ENCODE data around the gene PROX2. TPM values are rescaled to one million over a fixed set of nuclear protein-coding genes. Genes with fewer than 3 reads are reported as not detected.

PROX2 gene
- total RNA-seq, 4 donors from 2014 or later = 0.08 TPM; not detected in 3

- H3K4me3 ChIP-seq = no peak overlapping the region
- WGBS, 2 donors (ENCODE audit: low coverage in 1 of 2) = 5 to 27% methylated on average over 2 of the region's 2 CpGs
- peaks cover 0 to 35% (median 16%) of the 10 kb centered on the region in 3 donors for H3K4me1 ChIP-seq
- H3K36me3 ChIP-seq = no peaks in the 10 kb centered on the region
- H3K27me3 ChIP-seq = no peaks in the 10 kb centered on the region
- H3K9me3 ChIP-seq = no peaks in the 10 kb centered on the region
- peak; percentile 77 for ATAC-seq
- no peak for TF ChIP-seq EP300 (IDR thresholded peaks at IDR 0.05)
- peak; percentile 69 for TF ChIP-seq POLR2AphosphoS5 (IDR thresholded peaks at IDR 0.05)
- peak overlapping the region in 3 of 4 donors; percentile 39 to 79 (median 46) for H3K27ac ChIP-seq
These were observed 22.9 kb downstream of the PROX2 start for GRCh38 chr14:74852922-74853530.

GRCh38 chr14:74848768-74849167 lies 27.2 kb downstream of the PROX2 start:
- Histone ChIP-seq H3K36me3 (no peaks in the 10 kb centered on the region), H3K9me3 (no peaks in the 10 kb centered on the region), H3K4me3 (no peak overlapping the region), H3K27me3 (no peaks in the 10 kb centered on the region), H3K4me1 (peaks cover 0 to 27% (median 8%) of the 10 kb centered on the region in 3 donors), H3K27ac (no peak overlapping the region)
- 72 to 86% methylated on average over 1 to 2 of the region's 2 CpGs for WGBS, 2 donors (ENCODE audit: low coverage in 1 of 2)
- no peak for ATAC-seq
- TF ChIP-seq POLR2A (IDR thresholded peaks at IDR 0.05) = no peak
- TF ChIP-seq EP300 (IDR thresholded peaks at IDR 0.05) = no peak
- no peak for TF ChIP-seq CTCF (IDR thresholded peaks at IDR 0.05)
- no peak for TF ChIP-seq POLR2AphosphoS5 (IDR thresholded peaks at IDR 0.05)

GRCh38 chr14:74846968-74847665 lies 28.8 kb downstream of the PROX2 start:
- Histone ChIP-seq H3K4me3 (no peak overlapping the region), H3K36me3 (no peaks in the 10 kb centered on the region), H3K4me1 (peaks cover 0 to 12% (median 0%) of the 10 kb centered on the region in 3 donors), H3K27ac (no peak overlapping the region), H3K9me3 (no peaks in the 10 kb centered on the region), H3K27me3 (no peaks in the 10 kb centered on the region)
- WGBS, 2 donors (ENCODE audit: low coverage in 1 of 2) = 92% methylated on average over 1 of the region's 1 CpG; no CpG with 5 or more reads in 1 of the 2 donors
- TF ChIP-seq CTCF (IDR thresholded peaks at IDR 0.05) (no peak), EP300 (IDR thresholded peaks at IDR 0.05) (no peak), POLR2AphosphoS5 (IDR thresholded peaks at IDR 0.05) (no peak), POLR2A (IDR thresholded peaks at IDR 0.05) (no peak)
- ATAC-seq = no peak

GRCh38 chr14:74846168-74846567 lies 29.8 kb downstream of the PROX2 start:
- Histone ChIP-seq H3K4me1 (peaks cover 0 to 12% (median 0%) of the 10 kb centered on the region in 3 donors), H3K27me3 (no peaks in the 10 kb centered on the region), H3K9me3 (no peaks in the 10 kb centered on the region), H3K27ac (no peak overlapping the region), H3K4me3 (no peak overlapping the region), H3K36me3 (peaks cover 0 to 2% of the 10 kb centered on the region in 2 donors)
- WGBS, 2 donors (ENCODE audit: low coverage in 1 of 2) = 42 to 91% methylated on average over 3 of the region's 3 CpGs
- no peak for ATAC-seq
- no peak for TF ChIP-seq CTCF (IDR thresholded peaks at IDR 0.05)
- TF ChIP-seq POLR2AphosphoS5 (IDR thresholded peaks at IDR 0.05) = no peak
- no peak for TF ChIP-seq POLR2A (IDR thresholded peaks at IDR 0.05)
- no peak for TF ChIP-seq EP300 (IDR thresholded peaks at IDR 0.05)

- H3K9me3 ChIP-seq = no peaks in the 10 kb centered on the region
- ATAC-seq = peak; percentile 59
- TF ChIP-seq POLR2AphosphoS5 (IDR thresholded peaks at IDR 0.05) (no peak), CTCF (IDR thresholded peaks at IDR 0.05) (no peak), POLR2A (IDR thresholded peaks at IDR 0.05) (no peak), EP300 (IDR thresholded peaks at IDR 0.05) (no peak)
- H3K27me3 ChIP-seq = no peaks in the 10 kb centered on the region
- no peak overlapping the region for H3K27ac ChIP-seq
- peaks cover 0 to 12% (median 0%) of the 10 kb centered on the region in 3 donors for H3K4me1 ChIP-seq
- H3K4me3 ChIP-seq = no peak overlapping the region
- H3K36me3 ChIP-seq = peaks cover 0 to 13% of the 10 kb centered on the region in 2 donors
These were observed 32.3 kb downstream of the PROX2 start for GRCh38 chr14:74843653-74844052.
